Lung (tissue), 12 donors: Measurements from ENCODE around the gene PTGDS. TPM values are rescaled to one million over a fixed set of nuclear protein-coding genes. Genes with fewer than 3 reads are reported as not detected.

Experiments used
- ATAC-seq: fragments of 200-7000 bp; cut with Tn5 transposase; one replicate; pipeline ENCODE4 v1.9.1; 2020; ENCODE audit warnings: moderate number of reproducible peaks; ENCODE audit not compliant: insufficient read depth, low FRiP score
- DNase-seq, 3 donors: peaks; one replicate each; pipeline ENCODE4 v3.0.0-alpha.2; 2013 to 2017
- H3K27ac ChIP-seq, 2 donors: one replicate each; pipeline ENCODE4 v1.5.1; 2013; ENCODE audit warnings: mild to moderate bottlenecking in 2 of 2, moderate library complexity in 2 of 2, control low read depth in 1 of 2, inconsistent platforms in 1 of 2, low read depth in 1 of 2, low read length in 1 of 2
- H3K27me3 ChIP-seq, 3 donors: one replicate each; pipeline ENCODE4 v1.5.1; 2013; ENCODE audit warnings: low read length in 2 of 3; ENCODE audit not compliant: control insufficient read depth in 3 of 3, insufficient read depth in 3 of 3
- H3K36me3 ChIP-seq, 4 donors: one replicate each; pipeline ENCODE4 v1.5.1; 2013; ENCODE audit warnings: low read length in 4 of 4, mild to moderate bottlenecking in 1 of 4, moderate library complexity in 1 of 4; ENCODE audit not compliant: control insufficient read depth in 4 of 4, insufficient read depth in 4 of 4
- H3K4me1 ChIP-seq, 5 donors: one replicate each; pipeline ENCODE4 v1.5.1; 2013; ENCODE audit warnings: low read length in 5 of 5, mild to moderate bottlenecking in 2 of 5, moderate library complexity in 1 of 5; ENCODE audit not compliant: control insufficient read depth in 5 of 5, insufficient read depth in 5 of 5
- H3K4me3 ChIP-seq: one replicate; pipeline ENCODE4 v1.5.1; 2013; ENCODE audit warnings: mild to moderate bottlenecking, control low read depth, moderate library complexity
- H3K9ac ChIP-seq, 2 donors: one replicate each; pipeline ENCODE4 v1.5.1; 2013; ENCODE audit warnings: low read length in 2 of 2, control low read depth in 1 of 2; ENCODE audit not compliant: insufficient read depth in 1 of 2
- H3K9me3 ChIP-seq, 4 donors: one replicate each; pipeline ENCODE4 v1.5.1; 2013; ENCODE audit warnings: low read length in 3 of 4, mild to moderate bottlenecking in 1 of 4, moderate library complexity in 1 of 4; ENCODE audit not compliant: control insufficient read depth in 4 of 4, insufficient read depth in 3 of 4
- CTCF ChIP-seq: IDR thresholded peaks from 2 replicates; pipeline ENCODE4 v1.5.1; 2012; ENCODE audit warnings: mild to moderate bottlenecking; ENCODE audit errors: control extremely low read depth, extremely low read depth
- WGBS, 2 donors: extraction: QIAGEN DNeasy Blood & Tissue Kit; methylation state at CpG; one replicate each; pipeline ENCODE4 v1.1.7; 2013; 5-methylcytosine and 5-hydroxymethylcytosine counted together
- polyA plus RNA-seq, 2 donors: library from polyadenylated mRNA; stranded (reverse); fragments of 200-250 nt; gene quantifications; one replicate each; pipeline ENCODE4 v1.2.1, GENCODE V29; 2013
- total RNA-seq, 2 donors: library from RNA; depleted of rRNA in 1 of 2; stranded (reverse); fragments of >200 nt in 1 of 2; gene quantifications; one replicate each; pipeline ENCODE4 v1.2.1, GENCODE V29; 2014 to 2021
- donor health status: control.
- donor health status: control.
- donor health status: Bipolar disorder and iron deficiency.
- donor health status: healthy.
- donor health status: DM: yes; HTN: yes; CAD: no.

PTGDS gene
- total and polyA plus RNA-seq, 4 donors, result 19.4 to 159 (median 93.7) TPM

DNA sequence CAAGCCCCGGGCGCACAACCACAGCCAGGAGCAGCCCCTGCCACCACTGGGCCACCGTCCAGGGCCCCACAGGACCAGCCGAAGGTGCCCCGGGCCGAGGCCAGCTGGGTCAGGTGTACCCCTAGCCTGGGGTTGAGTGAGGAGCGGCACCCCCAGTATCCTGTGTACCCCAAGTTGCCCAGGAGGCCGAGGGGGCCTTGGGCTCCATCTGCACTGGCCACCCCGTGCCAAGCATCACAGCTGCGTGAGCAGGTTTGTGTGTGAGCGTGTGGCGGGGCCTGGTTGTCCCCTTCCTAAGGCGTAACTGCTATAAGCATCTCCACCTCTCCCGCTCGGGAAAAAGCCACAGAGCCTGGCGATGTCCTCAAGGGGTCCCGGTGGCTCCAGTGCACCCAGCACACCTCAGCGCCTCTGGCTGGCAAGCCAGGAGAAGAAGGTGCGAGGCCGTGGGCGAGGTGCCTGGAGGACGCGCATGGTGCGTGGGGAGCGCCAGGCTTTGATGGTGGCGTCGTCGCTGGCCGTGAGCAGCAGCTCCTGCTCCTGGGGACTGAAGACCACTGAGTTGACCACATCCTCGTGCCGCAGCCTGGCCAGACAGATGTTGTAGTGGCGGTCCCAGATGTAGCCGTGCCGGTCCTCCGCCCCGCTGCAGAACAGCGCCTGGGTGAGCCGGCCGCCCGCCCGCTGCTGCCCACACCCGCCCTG is 36.6 kb upstream of the PTGDS start:
- Histone ChIP-seq H3K36me3 (peaks cover 6 to 39% (median 21%) of the 10 kb centered on the region in 4 donors), H3K9ac (no peak overlapping the region), H3K4me3 (no peak overlapping the region), H3K4me1 (peaks cover 0 to 18% (median 6%) of the 10 kb centered on the region in 5 donors), H3K27ac (peak overlapping the region in 1 of 2 donors; percentile 88), H3K27me3 (no peaks in the 10 kb centered on the region), H3K9me3 (peaks cover 0 to 2% (median 0%) of the 10 kb centered on the region in 4 donors)
- no peak for ATAC-seq
- no peak for DNase-seq
- 95 to 97% methylated on average over 42 of the region's 42 CpGs for WGBS, 2 donors
- no peak for TF ChIP-seq CTCF

DNA sequence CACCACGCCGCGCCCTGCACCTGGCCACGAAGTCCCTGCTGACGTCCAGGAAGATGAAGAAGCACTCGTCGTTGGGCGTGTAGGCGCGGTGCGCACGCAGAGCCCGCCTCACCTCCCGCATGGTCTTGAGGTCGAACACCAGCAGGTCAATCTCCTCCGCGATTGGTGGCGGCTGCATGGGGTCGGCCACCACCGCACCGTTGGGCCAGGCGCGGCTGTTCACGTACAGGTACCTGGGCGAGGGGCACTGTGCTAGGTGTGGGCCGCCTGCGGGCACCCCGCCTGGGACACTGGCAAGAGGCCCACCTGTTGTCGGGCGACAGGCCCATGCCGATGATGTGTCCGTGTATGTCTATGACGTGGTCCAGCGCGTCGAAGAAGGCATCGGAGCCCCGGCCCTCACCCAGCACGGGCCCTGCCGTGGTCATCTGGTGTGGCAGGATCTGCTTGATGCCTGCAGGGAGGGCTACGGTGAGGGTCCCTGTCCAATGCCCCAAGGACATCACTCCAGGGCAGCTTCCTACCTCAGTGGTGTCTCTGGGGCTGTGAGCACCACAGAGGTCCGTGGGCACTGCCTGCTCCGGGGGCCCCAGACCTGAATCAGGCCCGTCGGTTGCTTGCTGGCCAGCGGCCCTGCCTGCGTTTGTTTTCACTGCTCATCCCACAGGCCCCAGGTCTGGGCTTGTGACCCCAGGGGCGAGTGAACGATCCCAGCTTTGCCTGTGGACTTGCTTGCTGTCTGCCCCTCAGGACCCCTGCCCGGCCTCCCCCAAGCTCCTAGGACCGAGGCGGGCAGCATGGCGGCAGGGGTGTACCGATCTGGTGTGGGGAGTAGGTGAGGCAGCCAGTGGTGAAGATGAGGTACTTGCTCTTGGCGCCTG is 35.8 kb upstream of the PTGDS start:
- WGBS, 2 donors, result 97% methylated on average over 54 to 55 of the region's 55 CpGs
- H3K27me3 ChIP-seq, result no peaks in the 10 kb centered on the region
- H3K36me3 ChIP-seq, result peaks cover 6 to 39% (median 21%) of the 10 kb centered on the region in 4 donors
- H3K9ac ChIP-seq, result no peak overlapping the region
- H3K9me3 ChIP-seq, result peaks cover 0 to 2% (median 0%) of the 10 kb centered on the region in 4 donors
- H3K4me3 ChIP-seq, result no peak overlapping the region
- no peak for TF ChIP-seq CTCF
- H3K4me1 ChIP-seq, result peaks cover 0 to 18% (median 6%) of the 10 kb centered on the region in 5 donors
- ATAC-seq (no peak), DNase-seq (no peak)
- no peak overlapping the region for H3K27ac ChIP-seq

GRCh38 chr9:136942112-136942880 is 35.0 kb upstream of the PTGDS start:
- Histone ChIP-seq H3K27ac (no peak overlapping the region), H3K9me3 (peaks cover 0 to 2% (median 0%) of the 10 kb centered on the region in 4 donors), H3K9ac (no peak overlapping the region), H3K4me1 (peaks cover 0 to 20% (median 10%) of the 10 kb centered on the region in 5 donors), H3K36me3 (peaks cover 6 to 39% (median 21%) of the 10 kb centered on the region in 4 donors), H3K4me3 (no peak overlapping the region), H3K27me3 (no peaks in the 10 kb centered on the region)
- ATAC-seq (no peak), DNase-seq (no peak)
- TF ChIP-seq CTCF, result no peak
- WGBS, 2 donors, result 96% methylated on average over 55 to 60 of the region's 60 CpGs
